ENCODE measurements around the gene TMEM183A. TPM values are rescaled to one million over a fixed set of nuclear protein-coding genes. Genes with fewer than 3 reads are reported as not detected.

TMEM183A gene
- total RNA-seq, 1 experiment from 2014 or later: 84.4 TPM

DNA sequence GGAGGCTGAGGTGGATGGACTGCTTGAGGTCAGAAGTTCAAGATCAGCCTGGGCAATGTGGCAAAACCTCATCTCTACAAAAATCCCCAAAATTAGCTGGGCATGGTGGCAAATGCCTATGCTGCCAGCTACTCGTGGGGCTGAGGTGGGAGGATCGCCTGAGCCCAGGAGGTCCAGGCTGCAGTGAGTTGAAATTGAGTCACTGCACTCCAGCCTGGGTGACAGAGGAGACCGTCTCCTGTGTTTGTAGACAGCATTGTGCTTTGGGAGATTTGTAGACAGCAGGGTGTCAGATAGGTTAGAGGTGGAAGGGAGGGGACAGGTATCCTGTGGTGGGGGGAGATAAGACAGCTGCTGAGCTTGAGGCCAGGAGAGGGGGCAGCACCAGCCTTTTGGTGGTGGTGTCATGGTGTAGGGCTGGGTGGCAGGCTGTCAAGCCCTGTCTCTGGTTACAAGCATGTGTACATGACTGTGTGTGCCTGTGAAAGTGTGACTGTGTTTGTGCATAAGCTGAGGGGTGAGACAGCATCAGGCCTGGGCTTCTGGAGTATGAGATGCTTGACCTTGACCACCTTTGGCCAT is 34.3 kb downstream of the TMEM183A start:
- H3K9me3 Mint-ChIP-seq (ENCODE audit: low read depth, unreplicated experiment): no peaks in the 10 kb centered on the region
- CTCF ChIA-PET: interaction anchor here (0.7 to 5.4 kb wide), 4 partner anchors 15 to 228 kb away, joined by 3 to 88 read pairs (median 4); partner anchors contain the start of gene PPFIA4
- no peak overlapping the region for H3K4me3 Mint-ChIP-seq (ENCODE audit: low read depth, unreplicated experiment)
- H3K27ac Mint-ChIP-seq (ENCODE audit: unreplicated experiment): no peak overlapping the region
- DNase-seq: no peak
- peaks cover 100% of the 10 kb centered on the region for H3K27me3 Mint-ChIP-seq (ENCODE audit: unreplicated experiment)
- no peaks in the 10 kb centered on the region for H3K4me1 Mint-ChIP-seq (ENCODE audit: low read depth, unreplicated experiment)
- intact Hi-C loops (cut with micrococcal nuclease; ENCODE audit: unreplicated experiment): no loop called here
- TF ChIP-seq, protein P1, sequence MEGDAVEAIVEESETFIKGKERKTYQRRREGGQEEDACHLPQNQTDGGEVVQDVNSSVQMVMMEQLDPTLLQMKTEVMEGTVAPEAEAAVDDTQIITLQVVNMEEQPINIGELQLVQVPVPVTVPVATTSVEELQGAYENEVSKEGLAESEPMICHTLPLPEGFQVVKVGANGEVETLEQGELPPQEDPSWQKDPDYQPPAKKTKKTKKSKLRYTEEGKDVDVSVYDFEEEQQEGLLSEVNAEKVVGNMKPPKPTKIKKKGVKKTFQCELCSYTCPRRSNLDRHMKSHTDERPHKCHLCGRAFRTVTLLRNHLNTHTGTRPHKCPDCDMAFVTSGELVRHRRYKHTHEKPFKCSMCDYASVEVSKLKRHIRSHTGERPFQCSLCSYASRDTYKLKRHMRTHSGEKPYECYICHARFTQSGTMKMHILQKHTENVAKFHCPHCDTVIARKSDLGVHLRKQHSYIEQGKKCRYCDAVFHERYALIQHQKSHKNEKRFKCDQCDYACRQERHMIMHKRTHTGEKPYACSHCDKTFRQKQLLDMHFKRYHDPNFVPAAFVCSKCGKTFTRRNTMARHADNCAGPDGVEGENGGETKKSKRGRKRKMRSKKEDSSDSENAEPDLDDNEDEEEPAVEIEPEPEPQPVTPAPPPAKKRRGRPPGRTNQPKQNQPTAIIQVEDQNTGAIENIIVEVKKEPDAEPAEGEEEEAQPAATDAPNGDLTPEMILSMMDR (IDR thresholded peaks at IDR 0.05; ENCODE audit: unreplicated experiment): no peak
- BruUV-seq (replicated peaks): no TSS peak
- H3K36me3 Mint-ChIP-seq (ENCODE audit: insufficient read depth, unreplicated experiment): no peaks in the 10 kb centered on the region

DNA sequence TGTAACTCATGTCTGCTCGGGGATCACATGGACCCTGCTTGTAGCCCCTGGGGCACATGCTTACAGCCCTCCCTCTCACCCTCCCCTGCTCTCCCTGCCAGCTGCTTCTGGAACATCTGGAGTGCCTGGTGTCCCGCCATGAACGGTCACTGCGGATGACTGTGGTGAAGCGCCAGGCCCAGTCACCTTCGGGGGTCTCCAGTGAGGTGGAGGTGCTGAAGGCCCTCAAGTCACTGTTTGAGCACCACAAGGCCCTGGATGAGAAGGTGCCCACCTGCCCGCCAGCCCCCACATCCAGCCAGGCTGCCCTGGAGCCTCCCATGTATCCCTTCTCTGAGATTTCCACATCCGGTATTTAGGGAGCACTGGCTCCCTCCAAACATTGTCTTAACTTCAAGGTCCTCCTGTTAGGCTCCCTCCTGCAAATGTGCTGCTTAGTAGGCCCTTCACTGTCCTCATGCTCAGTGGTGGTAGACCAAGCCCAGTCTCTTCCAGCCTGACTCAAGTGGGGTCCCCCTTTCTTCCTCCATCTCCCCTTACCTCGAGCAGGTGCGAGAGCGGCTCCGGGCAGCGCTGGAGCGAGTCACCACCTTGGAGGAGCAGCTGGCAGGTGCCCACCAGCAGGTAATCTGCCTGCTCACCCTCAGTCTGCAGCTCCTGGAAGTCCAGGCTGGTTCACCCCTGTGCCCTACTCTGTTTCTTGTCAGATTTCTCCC is 36.8 kb downstream of the TMEM183A start:
- Mint-ChIP-seq H3K27ac (ENCODE audit: unreplicated experiment) (no peak overlapping the region), H3K4me3 (ENCODE audit: low read depth, unreplicated experiment) (no peak overlapping the region), H3K36me3 (ENCODE audit: insufficient read depth, unreplicated experiment) (no peaks in the 10 kb centered on the region), H3K27me3 (ENCODE audit: unreplicated experiment) (peaks cover 100% of the 10 kb centered on the region), H3K9me3 (ENCODE audit: low read depth, unreplicated experiment) (no peaks in the 10 kb centered on the region), H3K4me1 (ENCODE audit: low read depth, unreplicated experiment) (peaks cover 8% of the 10 kb centered on the region)
- no peak for DNase-seq
- intact Hi-C loops (cut with micrococcal nuclease; ENCODE audit: unreplicated experiment): no loop called here
- BruUV-seq (replicated peaks): no TSS peak
- TF ChIP-seq, protein P1 (IDR thresholded peaks at IDR 0.05; ENCODE audit: unreplicated experiment): no peak
- CTCF ChIA-PET: interaction anchor here (1.5 to 5.4 kb wide), 2 partner anchors 173 to 221 kb away, joined by 3 to 88 read pairs; no protein-coding TSS in a partner anchor

DNA sequence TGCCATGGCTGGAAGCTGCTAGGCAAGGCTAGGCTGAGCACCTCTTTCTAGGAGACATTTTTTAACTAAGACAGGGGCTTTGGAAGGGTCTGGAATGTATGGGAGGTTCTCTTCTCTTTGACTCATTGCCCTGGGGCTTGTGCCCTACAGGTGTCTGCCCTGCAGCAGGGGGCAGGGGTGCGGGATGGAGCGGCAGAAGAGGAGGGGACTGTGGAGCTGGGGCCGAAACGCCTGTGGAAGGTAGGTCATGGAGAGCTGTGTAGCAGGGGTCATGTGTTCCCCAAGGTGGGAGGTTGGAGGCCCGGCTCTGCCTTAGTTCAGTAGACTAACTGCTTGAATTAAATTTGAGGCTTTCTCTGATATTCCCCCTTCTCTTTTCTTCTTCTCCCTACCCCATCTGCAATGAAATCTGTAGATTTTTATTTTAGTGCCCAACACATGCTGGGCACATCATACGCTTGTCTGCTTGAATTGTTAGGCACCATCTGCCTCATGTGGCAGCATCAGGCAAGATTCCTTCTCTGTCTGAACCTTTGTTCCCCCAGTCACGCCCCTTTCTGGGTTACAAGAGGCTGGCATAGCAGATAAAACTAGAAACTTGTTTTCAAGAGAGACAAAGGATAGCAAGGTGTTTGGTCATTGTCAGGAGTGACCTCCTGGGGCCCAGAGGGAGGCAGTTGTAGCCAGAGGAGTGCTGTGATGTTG is 37.5 kb downstream of the TMEM183A start:
- intact Hi-C loops (cut with micrococcal nuclease; ENCODE audit: unreplicated experiment): no loop called here
- H3K27me3 Mint-ChIP-seq (ENCODE audit: unreplicated experiment): peaks cover 98% of the 10 kb centered on the region
- no peak for DNase-seq
- TF ChIP-seq, protein P1 (IDR thresholded peaks at IDR 0.05; ENCODE audit: unreplicated experiment): no peak
- H3K4me1 Mint-ChIP-seq (ENCODE audit: low read depth, unreplicated experiment): peaks cover 8% of the 10 kb centered on the region
- H3K4me3 Mint-ChIP-seq (ENCODE audit: low read depth, unreplicated experiment): no peak overlapping the region
- CTCF ChIA-PET: no interaction called here
- H3K36me3 Mint-ChIP-seq (ENCODE audit: insufficient read depth, unreplicated experiment): no peaks in the 10 kb centered on the region
- BruUV-seq (replicated peaks): no TSS peak
- no peaks in the 10 kb centered on the region for H3K9me3 Mint-ChIP-seq (ENCODE audit: low read depth, unreplicated experiment)
- no peak overlapping the region for H3K27ac Mint-ChIP-seq (ENCODE audit: unreplicated experiment)

DNA sequence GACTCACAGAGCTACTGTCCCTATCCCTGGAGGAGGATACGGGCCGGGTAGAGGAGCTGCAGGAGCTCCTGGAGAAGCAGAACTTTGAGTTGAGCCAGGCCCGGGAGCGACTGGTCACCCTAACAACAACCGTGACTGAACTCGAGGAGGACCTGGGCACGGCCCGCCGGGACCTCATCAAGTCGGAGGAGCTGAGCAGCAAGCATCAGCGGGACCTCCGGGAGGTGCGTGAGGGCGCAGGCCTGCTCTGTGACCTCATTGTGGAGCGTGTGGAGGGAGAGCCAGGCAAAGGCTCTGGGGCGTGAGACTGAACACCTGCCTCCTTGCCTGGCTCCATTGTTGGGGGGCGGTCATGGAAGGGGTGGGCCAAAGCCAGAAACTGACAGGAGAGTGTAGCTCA is 38.2 kb downstream of the TMEM183A start:
- H3K4me1 Mint-ChIP-seq (ENCODE audit: low read depth, unreplicated experiment): peaks cover 8% of the 10 kb centered on the region
- H3K27ac Mint-ChIP-seq (ENCODE audit: unreplicated experiment): no peak overlapping the region
- DNase-seq: no peak
- no peaks in the 10 kb centered on the region for H3K9me3 Mint-ChIP-seq (ENCODE audit: low read depth, unreplicated experiment)
- intact Hi-C loops (cut with micrococcal nuclease; ENCODE audit: unreplicated experiment): no loop called here
- TF ChIP-seq, protein P1 (IDR thresholded peaks at IDR 0.05; ENCODE audit: unreplicated experiment): no peak
- no peaks in the 10 kb centered on the region for H3K36me3 Mint-ChIP-seq (ENCODE audit: insufficient read depth, unreplicated experiment)
- H3K4me3 Mint-ChIP-seq (ENCODE audit: low read depth, unreplicated experiment): no peak overlapping the region
- CTCF ChIA-PET: interaction anchor here (0.7 to 1.6 kb wide), 2 partner anchors 171 to 896 kb away, joined by 5 to 9 read pairs; no protein-coding TSS in a partner anchor
- no TSS peak for BruUV-seq (replicated peaks)
- peaks cover 98% of the 10 kb centered on the region for H3K27me3 Mint-ChIP-seq (ENCODE audit: unreplicated experiment)

All from Calu3 (cell line).